HL-60 (cell line): ENCODE results near the gene NTNG2.

Experiments used
- DNase-seq, 2 experiments: peaks; one replicate each; pipeline ENCODE4 v3.0.0-alpha.2; 2010 to 2020; ENCODE audit warnings: low read depth in 1 of 2, low spot score in 1 of 2
- H3K27ac ChIP-seq: fragments of 250-450 bp; sonication (Bioruptor Pico); replicated peaks from 2 replicates; pipeline ENCODE4 v1.5.1; 2020; ENCODE audit warnings: mild to moderate bottlenecking, moderate library complexity
- H3K27me3 ChIP-seq: fragments of 250-450 bp; sonication (Bioruptor Pico); 2 replicates; pipeline ENCODE4 v1.5.1; 2021; ENCODE audit warnings: mild to moderate bottlenecking, moderate library complexity; ENCODE audit not compliant: insufficient read depth, poor library complexity, severe bottlenecking
- H3K4me3 ChIP-seq: replicated peaks from 2 replicates; pipeline ENCODE4 v1.5.1; 2011; ENCODE audit warnings: mild to moderate bottlenecking, control low read depth, low read length; ENCODE audit not compliant: insufficient read depth
- GABPA ChIP-seq: IDR thresholded peaks from 2 replicates; pipeline ENCODE4 v1.6.1; 2012; ENCODE audit warnings: low read depth
- POLR2AphosphoS5 ChIP-seq: IDR thresholded peaks from 2 replicates; pipeline ENCODE4 v1.6.1; 2012; ENCODE audit warnings: low read depth
- SPI1 ChIP-seq: IDR thresholded peaks from 2 replicates; pipeline ENCODE4 v1.6.1; 2012; ENCODE audit warnings: low read depth, mild to moderate bottlenecking, borderline replicate concordance
- TF ChIP-seq, protein P1 (sequence below): IDR thresholded peaks from one replicate; pipeline ENCODE4 v1.5.1; 2011; ENCODE audit warnings: low read length, control low read depth, inconsistent platforms; ENCODE audit not compliant: insufficient read depth
- TF ChIP-seq, protein P2 (sequence below): IDR thresholded peaks from 2 replicates; pipeline ENCODE4 v1.6.1; 2012; ENCODE audit warnings: low read depth; ENCODE audit not compliant: insufficient replicate concordance

The NTNG2 gene

DNA sequence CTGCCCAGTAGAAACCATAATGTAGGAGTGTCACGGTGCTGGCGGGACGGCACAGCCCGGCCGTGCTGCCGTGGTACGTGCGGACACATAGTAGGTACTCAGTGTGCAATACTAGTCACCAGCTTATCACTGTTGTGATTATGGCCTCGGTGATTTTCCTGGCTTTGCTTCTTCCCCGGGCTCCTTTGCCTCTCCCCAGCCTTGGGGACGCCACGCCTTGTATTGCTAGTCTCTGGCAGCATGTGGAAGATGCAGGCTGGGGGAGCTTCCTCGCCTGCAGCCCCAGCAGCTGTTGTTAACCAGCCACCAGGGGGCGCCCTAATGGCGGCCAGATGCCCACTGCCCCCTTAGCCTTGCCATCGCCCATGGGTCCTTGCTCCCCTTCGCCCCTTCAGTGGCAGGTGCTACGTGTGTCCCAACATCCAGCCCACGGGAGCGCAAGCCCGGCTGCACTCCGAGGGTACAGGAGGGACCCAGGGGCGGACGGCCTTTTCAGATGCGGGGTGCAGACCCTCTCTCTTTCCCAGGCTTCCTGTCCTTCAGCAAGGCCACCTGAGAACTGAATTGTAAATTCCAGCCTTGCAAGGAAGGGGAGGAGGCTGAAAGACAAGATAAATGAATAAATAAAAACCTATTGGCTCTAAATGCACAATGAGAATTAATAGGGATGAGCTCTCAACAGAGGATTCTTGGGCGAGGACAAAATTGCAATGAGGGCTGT, 8.0 kb downstream of the NTNG2 start:
- no peak for TF ChIP-seq POLR2AphosphoS5
- TF ChIP-seq, protein P1, sequence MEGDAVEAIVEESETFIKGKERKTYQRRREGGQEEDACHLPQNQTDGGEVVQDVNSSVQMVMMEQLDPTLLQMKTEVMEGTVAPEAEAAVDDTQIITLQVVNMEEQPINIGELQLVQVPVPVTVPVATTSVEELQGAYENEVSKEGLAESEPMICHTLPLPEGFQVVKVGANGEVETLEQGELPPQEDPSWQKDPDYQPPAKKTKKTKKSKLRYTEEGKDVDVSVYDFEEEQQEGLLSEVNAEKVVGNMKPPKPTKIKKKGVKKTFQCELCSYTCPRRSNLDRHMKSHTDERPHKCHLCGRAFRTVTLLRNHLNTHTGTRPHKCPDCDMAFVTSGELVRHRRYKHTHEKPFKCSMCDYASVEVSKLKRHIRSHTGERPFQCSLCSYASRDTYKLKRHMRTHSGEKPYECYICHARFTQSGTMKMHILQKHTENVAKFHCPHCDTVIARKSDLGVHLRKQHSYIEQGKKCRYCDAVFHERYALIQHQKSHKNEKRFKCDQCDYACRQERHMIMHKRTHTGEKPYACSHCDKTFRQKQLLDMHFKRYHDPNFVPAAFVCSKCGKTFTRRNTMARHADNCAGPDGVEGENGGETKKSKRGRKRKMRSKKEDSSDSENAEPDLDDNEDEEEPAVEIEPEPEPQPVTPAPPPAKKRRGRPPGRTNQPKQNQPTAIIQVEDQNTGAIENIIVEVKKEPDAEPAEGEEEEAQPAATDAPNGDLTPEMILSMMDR, result peak; percentile 89
- DNase-seq, result peak; percentile 64 to 72
- Histone ChIP-seq H3K27me3 (no peaks in the 10 kb centered on the region), H3K27ac (no peak overlapping the region), H3K4me3 (no peak overlapping the region)

- Histone ChIP-seq H3K27ac (no peak overlapping the region), H3K4me3 (no peak overlapping the region), H3K27me3 (no peaks in the 10 kb centered on the region)
- DNase-seq, result no peak
- TF ChIP-seq, protein P2, sequence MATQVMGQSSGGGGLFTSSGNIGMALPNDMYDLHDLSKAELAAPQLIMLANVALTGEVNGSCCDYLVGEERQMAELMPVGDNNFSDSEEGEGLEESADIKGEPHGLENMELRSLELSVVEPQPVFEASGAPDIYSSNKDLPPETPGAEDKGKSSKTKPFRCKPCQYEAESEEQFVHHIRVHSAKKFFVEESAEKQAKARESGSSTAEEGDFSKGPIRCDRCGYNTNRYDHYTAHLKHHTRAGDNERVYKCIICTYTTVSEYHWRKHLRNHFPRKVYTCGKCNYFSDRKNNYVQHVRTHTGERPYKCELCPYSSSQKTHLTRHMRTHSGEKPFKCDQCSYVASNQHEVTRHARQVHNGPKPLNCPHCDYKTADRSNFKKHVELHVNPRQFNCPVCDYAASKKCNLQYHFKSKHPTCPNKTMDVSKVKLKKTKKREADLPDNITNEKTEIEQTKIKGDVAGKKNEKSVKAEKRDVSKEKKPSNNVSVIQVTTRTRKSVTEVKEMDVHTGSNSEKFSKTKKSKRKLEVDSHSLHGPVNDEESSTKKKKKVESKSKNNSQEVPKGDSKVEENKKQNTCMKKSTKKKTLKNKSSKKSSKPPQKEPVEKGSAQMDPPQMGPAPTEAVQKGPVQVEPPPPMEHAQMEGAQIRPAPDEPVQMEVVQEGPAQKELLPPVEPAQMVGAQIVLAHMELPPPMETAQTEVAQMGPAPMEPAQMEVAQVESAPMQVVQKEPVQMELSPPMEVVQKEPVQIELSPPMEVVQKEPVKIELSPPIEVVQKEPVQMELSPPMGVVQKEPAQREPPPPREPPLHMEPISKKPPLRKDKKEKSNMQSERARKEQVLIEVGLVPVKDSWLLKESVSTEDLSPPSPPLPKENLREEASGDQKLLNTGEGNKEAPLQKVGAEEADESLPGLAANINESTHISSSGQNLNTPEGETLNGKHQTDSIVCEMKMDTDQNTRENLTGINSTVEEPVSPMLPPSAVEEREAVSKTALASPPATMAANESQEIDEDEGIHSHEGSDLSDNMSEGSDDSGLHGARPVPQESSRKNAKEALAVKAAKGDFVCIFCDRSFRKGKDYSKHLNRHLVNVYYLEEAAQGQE, result no peak
- no peak for TF ChIP-seq SPI1
- no peak for TF ChIP-seq GABPA
These were observed 9.8 kb downstream of the NTNG2 start for GRCh38 chr9:132171702-132172101.

- TF ChIP-seq, protein P1, result no peak
- TF ChIP-seq POLR2AphosphoS5 (no peak), SPI1 (no peak)
- H3K27me3 ChIP-seq, result no peaks in the 10 kb centered on the region
These were observed 10.3 kb downstream of the NTNG2 start for GRCh38 chr9:132172185-132172584.

DNA sequence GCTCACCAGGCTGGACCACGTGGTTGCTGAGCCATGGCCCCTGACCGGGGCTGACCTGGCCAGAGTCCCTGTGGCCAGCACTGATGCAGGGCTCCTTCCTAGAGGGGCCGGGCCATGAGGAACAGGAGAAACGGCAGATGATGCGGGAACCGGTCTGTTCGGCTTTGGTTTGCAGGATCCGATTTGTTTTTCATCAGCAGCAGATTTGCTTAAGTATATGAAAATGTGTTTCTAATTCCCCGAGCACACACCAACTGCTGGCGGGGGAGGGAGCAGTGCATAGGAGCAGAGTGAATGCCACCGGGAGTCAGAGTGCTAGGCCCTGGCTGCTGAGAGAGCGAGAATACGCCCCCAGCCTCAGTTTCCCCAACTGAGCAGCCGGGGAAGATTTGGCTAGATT, 13.6 kb downstream of the NTNG2 start:
- no peaks in the 10 kb centered on the region for H3K27me3 ChIP-seq
- H3K27ac ChIP-seq, result no peak overlapping the region
- TF ChIP-seq POLR2AphosphoS5 (no peak), SPI1 (no peak), GABPA (no peak)
- TF ChIP-seq, protein P2, result no peak
- TF ChIP-seq, protein P1, result no peak
- H3K4me3 ChIP-seq, result no peak overlapping the region
- DNase-seq, result no peak

More at GRCh38 chr9:132172185-132172584, 10.3 kb downstream of the NTNG2 start:
- H3K27ac ChIP-seq, result no peak overlapping the region
- DNase-seq, result no peak
- H3K4me3 ChIP-seq, result no peak overlapping the region
